ENCODE data around the gene CD44. TPM values are rescaled to one million over a fixed set of nuclear protein-coding genes. Genes with fewer than 3 reads are reported as not detected.

The CD44 gene
- total RNA-seq, 4 donors from 2014 or later = 164 to 302 (median 189) TPM

GRCh38 chr11:35248558-35249323 is 109.8 kb downstream of the CD44 start:
- H3K4me3 ChIP-seq (replicated peaks in 1 of 3) = no peak overlapping the region
- intact Hi-C loops (cut with DNase I) = no loop called here

GRCh38 chr11:35250192-35250591 is 111.2 kb downstream of the CD44 start:
- Histone ChIP-seq H3K27ac (no peak overlapping the region), H3K36me3 (no peaks in the 10 kb centered on the region), H3K27me3 (no peaks in the 10 kb centered on the region), H3K4me3 (replicated peaks in 1 of 3) (no peak overlapping the region), H3K4me1 (peaks cover 0 to 6% of the 10 kb centered on the region in 2 donors), H3K9me3 (no peaks in the 10 kb centered on the region)
- intact Hi-C loops (cut with DNase I) = no loop called here
- 93 to 97% methylated on average over 4 of the region's 4 CpGs for WGBS, 2 donors
- no peak for TF ChIP-seq POLR2A (IDR thresholded peaks at IDR 0.05)
- TF ChIP-seq, protein P1, sequence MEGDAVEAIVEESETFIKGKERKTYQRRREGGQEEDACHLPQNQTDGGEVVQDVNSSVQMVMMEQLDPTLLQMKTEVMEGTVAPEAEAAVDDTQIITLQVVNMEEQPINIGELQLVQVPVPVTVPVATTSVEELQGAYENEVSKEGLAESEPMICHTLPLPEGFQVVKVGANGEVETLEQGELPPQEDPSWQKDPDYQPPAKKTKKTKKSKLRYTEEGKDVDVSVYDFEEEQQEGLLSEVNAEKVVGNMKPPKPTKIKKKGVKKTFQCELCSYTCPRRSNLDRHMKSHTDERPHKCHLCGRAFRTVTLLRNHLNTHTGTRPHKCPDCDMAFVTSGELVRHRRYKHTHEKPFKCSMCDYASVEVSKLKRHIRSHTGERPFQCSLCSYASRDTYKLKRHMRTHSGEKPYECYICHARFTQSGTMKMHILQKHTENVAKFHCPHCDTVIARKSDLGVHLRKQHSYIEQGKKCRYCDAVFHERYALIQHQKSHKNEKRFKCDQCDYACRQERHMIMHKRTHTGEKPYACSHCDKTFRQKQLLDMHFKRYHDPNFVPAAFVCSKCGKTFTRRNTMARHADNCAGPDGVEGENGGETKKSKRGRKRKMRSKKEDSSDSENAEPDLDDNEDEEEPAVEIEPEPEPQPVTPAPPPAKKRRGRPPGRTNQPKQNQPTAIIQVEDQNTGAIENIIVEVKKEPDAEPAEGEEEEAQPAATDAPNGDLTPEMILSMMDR (IDR thresholded peaks at IDR 0.05) = no peak
- no peak for DNase-seq

More at GRCh38 chr11:35248558-35249323, 109.8 kb downstream of the CD44 start:
- Histone ChIP-seq H3K27ac (no peak overlapping the region), H3K27me3 (no peaks in the 10 kb centered on the region), H3K9me3 (no peaks in the 10 kb centered on the region), H3K4me1 (peaks cover 0 to 6% of the 10 kb centered on the region in 2 donors), H3K36me3 (no peaks in the 10 kb centered on the region)
- WGBS, 2 donors = 69 to 78% methylated on average over 4 of the region's 4 CpGs
- no peak for DNase-seq
- TF ChIP-seq, protein P1 (IDR thresholded peaks at IDR 0.05) = no peak
- no peak for TF ChIP-seq POLR2A (IDR thresholded peaks at IDR 0.05)

DNA sequence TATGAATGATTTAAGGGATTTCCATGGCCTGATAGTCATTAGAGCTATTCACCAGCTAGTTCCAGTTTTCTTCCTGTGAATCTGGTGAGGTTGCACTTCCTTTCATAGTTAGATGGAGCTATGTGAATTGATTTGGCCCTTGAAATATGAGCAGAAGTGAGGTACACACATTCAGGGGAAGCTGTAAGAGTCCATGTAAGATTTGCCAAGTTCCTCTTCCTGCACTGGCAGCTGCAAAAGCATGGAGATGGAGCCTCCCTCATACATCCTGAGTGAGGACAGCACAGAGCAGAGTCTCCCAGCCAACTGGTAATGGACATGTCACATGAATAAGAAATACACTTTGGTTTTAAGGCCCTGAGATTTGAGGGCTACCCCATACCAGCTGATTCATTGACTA is 111.7 kb downstream of the CD44 start:
- intact Hi-C loops (cut with DNase I) = no loop called here
- Histone ChIP-seq H3K36me3 (no peaks in the 10 kb centered on the region), H3K9me3 (no peaks in the 10 kb centered on the region), H3K4me3 (replicated peaks in 1 of 3) (no peak overlapping the region), H3K27ac (no peak overlapping the region), H3K4me1 (peaks cover 0 to 6% of the 10 kb centered on the region in 2 donors), H3K27me3 (no peaks in the 10 kb centered on the region)
- no peak for DNase-seq
- no peak for TF ChIP-seq POLR2A (IDR thresholded peaks at IDR 0.05)
- TF ChIP-seq, protein P1 (IDR thresholded peaks at IDR 0.05) = no peak

- Histone ChIP-seq H3K9me3 (no peaks in the 10 kb centered on the region), H3K4me1 (peaks cover 0 to 6% of the 10 kb centered on the region in 2 donors), H3K36me3 (no peaks in the 10 kb centered on the region), H3K4me3 (replicated peaks in 1 of 3) (no peak overlapping the region), H3K27ac (no peak overlapping the region), H3K27me3 (no peaks in the 10 kb centered on the region)
- TF ChIP-seq, protein P1 (IDR thresholded peaks at IDR 0.05) = no peak
- TF ChIP-seq POLR2A (IDR thresholded peaks at IDR 0.05) = no peak
- intact Hi-C loops (cut with DNase I) = no loop called here
- no peak for DNase-seq
Observed at GRCh38 chr11:35253237-35253636, 114.3 kb downstream of the CD44 start.

- Histone ChIP-seq H3K9me3 (no peaks in the 10 kb centered on the region), H3K4me3 (replicated peaks in 1 of 3) (no peak overlapping the region), H3K27me3 (no peaks in the 10 kb centered on the region), H3K27ac (no peak overlapping the region), H3K36me3 (no peaks in the 10 kb centered on the region), H3K4me1 (peaks cover 0 to 6% of the 10 kb centered on the region in 2 donors)
- WGBS, 2 donors = 97 to 98% methylated on average over 2 of the region's 2 CpGs
- no peak for TF ChIP-seq POLR2A (IDR thresholded peaks at IDR 0.05)
- TF ChIP-seq, protein P1 (IDR thresholded peaks at IDR 0.05) = no peak
- intact Hi-C loops (cut with DNase I) = no loop called here
- DNase-seq = no peak
Observed at GRCh38 chr11:35255514-35255913, 116.5 kb downstream of the CD44 start.

All from thyroid gland (tissue), 4 donors.